ENCODE measurements around the gene ILK. TPM values are rescaled to one million over a fixed set of nuclear protein-coding genes. Genes with fewer than 3 reads are reported as not detected.

ILK gene
- total RNA-seq, 4 donors from 2014 or later: 481 to 652 (median 606) TPM

DNA sequence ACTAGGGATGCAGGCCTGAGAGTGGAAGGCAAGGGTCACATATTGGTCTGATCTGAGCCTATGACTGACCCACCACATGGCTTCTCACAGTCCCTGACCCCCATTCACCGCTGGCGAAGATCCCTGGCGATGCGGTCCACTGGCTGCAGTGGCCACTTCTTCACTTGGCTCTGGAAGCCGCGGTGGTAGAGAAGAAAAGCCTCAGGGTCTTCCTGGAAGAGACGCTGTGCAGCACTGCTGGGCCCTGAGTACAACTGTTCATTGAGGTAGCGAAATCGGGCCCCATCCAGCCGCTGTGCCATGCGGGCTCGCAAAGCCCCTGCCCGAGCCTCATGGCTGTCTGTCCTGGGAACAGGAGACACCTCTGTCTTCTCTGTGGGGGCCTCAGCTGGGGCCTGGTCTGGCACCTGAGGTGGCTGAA lies 2.5 kb upstream of the ILK start:
- H3K27ac ChIP-seq (replicated peaks in 1 of 4): peak overlapping the region in 1 of 4 donors; percentile 16
- peaks cover 22 to 48% (median 37%) of the 10 kb centered on the region in 4 donors for H3K36me3 ChIP-seq
- TF ChIP-seq POLR2A (IDR thresholded peaks at IDR 0.05; ENCODE audit: low read depth) (no peak), EP300 (IDR thresholded peaks at IDR 0.05) (no peak), POLR2AphosphoS5 (IDR thresholded peaks at IDR 0.05) (no peak)
- TF ChIP-seq, protein P1, sequence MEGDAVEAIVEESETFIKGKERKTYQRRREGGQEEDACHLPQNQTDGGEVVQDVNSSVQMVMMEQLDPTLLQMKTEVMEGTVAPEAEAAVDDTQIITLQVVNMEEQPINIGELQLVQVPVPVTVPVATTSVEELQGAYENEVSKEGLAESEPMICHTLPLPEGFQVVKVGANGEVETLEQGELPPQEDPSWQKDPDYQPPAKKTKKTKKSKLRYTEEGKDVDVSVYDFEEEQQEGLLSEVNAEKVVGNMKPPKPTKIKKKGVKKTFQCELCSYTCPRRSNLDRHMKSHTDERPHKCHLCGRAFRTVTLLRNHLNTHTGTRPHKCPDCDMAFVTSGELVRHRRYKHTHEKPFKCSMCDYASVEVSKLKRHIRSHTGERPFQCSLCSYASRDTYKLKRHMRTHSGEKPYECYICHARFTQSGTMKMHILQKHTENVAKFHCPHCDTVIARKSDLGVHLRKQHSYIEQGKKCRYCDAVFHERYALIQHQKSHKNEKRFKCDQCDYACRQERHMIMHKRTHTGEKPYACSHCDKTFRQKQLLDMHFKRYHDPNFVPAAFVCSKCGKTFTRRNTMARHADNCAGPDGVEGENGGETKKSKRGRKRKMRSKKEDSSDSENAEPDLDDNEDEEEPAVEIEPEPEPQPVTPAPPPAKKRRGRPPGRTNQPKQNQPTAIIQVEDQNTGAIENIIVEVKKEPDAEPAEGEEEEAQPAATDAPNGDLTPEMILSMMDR (IDR thresholded peaks at IDR 0.05): no peak
- WGBS: 92% methylated on average over 5 of the region's 13 CpGs
- H3K9me3 ChIP-seq: no peaks in the 10 kb centered on the region
- H3K4me1 ChIP-seq: peaks cover 58 to 85% (median 74%) of the 10 kb centered on the region in 4 donors
- peak; percentile 55 for DNase-seq (ENCODE audit: extremely low spot score)
- no peaks in the 10 kb centered on the region for H3K27me3 ChIP-seq
- intact Hi-C loops (cut with DNase I): loop anchor here (10.0 kb wide), 2 partner anchors 126 to 206 kb away; partner anchors contain the start of genes SMPD1 and TRIM3
- H3K4me3 ChIP-seq: no peak overlapping the region

DNA sequence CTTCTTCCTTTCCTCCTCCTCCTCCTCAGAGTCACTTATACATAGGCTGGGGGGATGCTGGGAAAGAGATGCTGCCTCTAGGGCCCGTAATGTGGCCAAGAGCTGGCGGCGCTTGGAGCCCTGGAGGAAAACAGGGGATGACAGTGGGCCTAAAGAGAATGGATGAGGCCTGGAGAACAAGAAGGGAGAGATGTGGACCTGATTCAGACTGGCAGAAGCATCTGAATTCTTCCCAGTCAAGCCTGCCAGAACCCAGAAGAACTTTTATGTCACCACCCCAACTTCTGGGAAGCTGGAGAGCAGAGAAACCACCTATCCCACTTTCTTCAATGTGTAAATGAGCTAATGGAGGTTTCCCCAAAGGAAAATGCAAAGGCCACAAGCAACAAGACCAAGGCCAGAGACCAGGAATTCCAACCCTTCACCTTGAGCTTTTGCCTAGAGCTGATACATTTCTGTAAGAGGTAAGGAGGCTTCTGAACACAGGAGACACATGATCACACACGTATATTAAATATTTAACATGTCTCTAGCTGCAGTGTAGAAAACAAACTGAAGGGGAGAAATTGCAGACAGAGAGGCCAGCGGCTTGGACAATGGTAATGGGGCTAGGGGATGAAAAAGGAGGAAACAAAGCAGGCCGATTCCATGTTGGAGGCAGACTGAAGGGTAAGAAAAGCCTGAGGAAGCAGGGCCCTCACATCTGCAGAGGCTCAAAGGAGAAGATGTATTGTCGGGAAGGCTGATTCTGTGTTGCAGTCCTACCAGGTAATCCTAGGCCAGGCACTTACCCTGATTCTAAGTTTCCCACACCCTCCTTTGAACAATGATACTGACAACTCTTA lies 1.3 kb upstream of the ILK start:
- Histone ChIP-seq H3K36me3 (peaks cover 22 to 45% (median 37%) of the 10 kb centered on the region in 4 donors), H3K27ac (replicated peaks in 1 of 4) (peak overlapping the region; percentile 97 to 98 (median 98)), H3K9me3 (no peaks in the 10 kb centered on the region), H3K4me1 (peaks cover 57 to 84% (median 74%) of the 10 kb centered on the region in 4 donors), H3K4me3 (peak overlapping the region; percentile 80 to 99 (median 86)), H3K27me3 (no peaks in the 10 kb centered on the region)
- no peak for TF ChIP-seq EP300 (IDR thresholded peaks at IDR 0.05)
- TF ChIP-seq, protein P1 (IDR thresholded peaks at IDR 0.05): no peak
- TF ChIP-seq POLR2AphosphoS5 (IDR thresholded peaks at IDR 0.05): no peak
- no peak for TF ChIP-seq POLR2A (IDR thresholded peaks at IDR 0.05; ENCODE audit: low read depth)
- 50% methylated on average over 7 of the region's 7 CpGs for WGBS
- intact Hi-C loops (cut with DNase I): loop anchor here (10.0 kb wide), 2 partner anchors 128 to 208 kb away; partner anchors contain the start of genes SMPD1 and TRIM3
- DNase-seq (ENCODE audit: extremely low spot score): peak; percentile 29

- peak overlapping the region; percentile 97 to 98 (median 98) for H3K27ac ChIP-seq (replicated peaks in 1 of 4)
- intact Hi-C loops (cut with DNase I): loop anchor here (2.0 to 10.0 kb wide), 3 partner anchors 79 to 209 kb away; partner anchors contain the start of genes MRPL17, SMPD1 and TRIM3
- DNase-seq (ENCODE audit: extremely low spot score): peak; percentile 92
- H3K9me3 ChIP-seq: no peaks in the 10 kb centered on the region
- no peaks in the 10 kb centered on the region for H3K27me3 ChIP-seq
- H3K4me1 ChIP-seq: peaks cover 64 to 84% (median 79%) of the 10 kb centered on the region in 4 donors
- TF ChIP-seq, protein P1 (IDR thresholded peaks at IDR 0.05): peak in 2 of 3 experiments; percentile 5 to 18
- peak in 1 of 2 donors; percentile 64 for TF ChIP-seq POLR2AphosphoS5 (IDR thresholded peaks at IDR 0.05)
- TF ChIP-seq EP300 (IDR thresholded peaks at IDR 0.05): no peak
- H3K4me3 ChIP-seq: peak overlapping the region; percentile 80 to 99 (median 86)
- H3K36me3 ChIP-seq: peaks cover 35 to 42% (median 40%) of the 10 kb centered on the region in 4 donors
- 1% methylated on average over 13 of the region's 20 CpGs for WGBS
Measured at GRCh38 chr11:6604081-6604626, 580 bp downstream of the ILK start.

GRCh38 chr11:6604790-6605189 lies 1.2 kb downstream of the ILK start:
- no peaks in the 10 kb centered on the region for H3K9me3 ChIP-seq
- no peak for TF ChIP-seq EP300 (IDR thresholded peaks at IDR 0.05)
- no peak for DNase-seq (ENCODE audit: extremely low spot score)
- peaks cover 36 to 42% (median 40%) of the 10 kb centered on the region in 4 donors for H3K36me3 ChIP-seq
- no peaks in the 10 kb centered on the region for H3K27me3 ChIP-seq
- peak overlapping the region; percentile 80 to 99 (median 86) for H3K4me3 ChIP-seq
- H3K4me1 ChIP-seq: peaks cover 63 to 84% (median 82%) of the 10 kb centered on the region in 4 donors
- WGBS: 6% methylated on average over 3 of the region's 3 CpGs
- H3K27ac ChIP-seq (replicated peaks in 1 of 4): peak overlapping the region; percentile 97 to 98 (median 98)
- intact Hi-C loops (cut with DNase I): loop anchor here (2.0 to 10.0 kb wide), 3 partner anchors 78 to 210 kb away; partner anchors contain the start of genes MRPL17, SMPD1 and TRIM3

Measured in esophagus muscularis mucosa (tissue), 4 donors.